NCI-H446 treated with DMSO at 0.1 percent for 48 hours (cell line): ENCODE data around the gene RHBDD1.

Experiments used
- DNase-seq: peaks from one replicate; lab custom pipeline; 2025; lab: John Stamatoyannopoulos, UW

RHBDD1 gene

GRCh38 chr2:226845386-226846116, 9.7 kb downstream of the RHBDD1 start:
- no peak for DNase-seq

- no peak for DNase-seq
Measured at GRCh38 chr2:226847090-226847489, 11.2 kb downstream of the RHBDD1 start.

GRCh38 chr2:226847511-226847910, 11.7 kb downstream of the RHBDD1 start:
- DNase-seq, result no peak

- DNase-seq, result no peak
Measured at GRCh38 chr2:226849349-226849748, 13.5 kb downstream of the RHBDD1 start.

- no peak for DNase-seq
Measured at GRCh38 chr2:226850024-226850423, 14.2 kb downstream of the RHBDD1 start.

- DNase-seq, result no peak
Measured at GRCh38 chr2:226855787-226856186, 19.9 kb downstream of the RHBDD1 start.

GRCh38 chr2:226860087-226860486, 24.2 kb downstream of the RHBDD1 start:
- DNase-seq, result no peak

GRCh38 chr2:226862623-226863022, 26.8 kb downstream of the RHBDD1 start:
- no peak for DNase-seq

GRCh38 chr2:226865273-226865672, 29.4 kb downstream of the RHBDD1 start:
- no peak for DNase-seq

- no peak for DNase-seq
Measured at GRCh38 chr2:226865710-226866109, 29.9 kb downstream of the RHBDD1 start.

- DNase-seq, result no peak
Measured at GRCh38 chr2:226868331-226869162, 32.7 kb downstream of the RHBDD1 start.

- no peak for DNase-seq
Measured at GRCh38 chr2:226869371-226869770, 33.5 kb downstream of the RHBDD1 start.

GRCh38 chr2:226873051-226873620, 37.3 kb downstream of the RHBDD1 start:
- DNase-seq, result no peak

GRCh38 chr2:226873826-226874225, 38.0 kb downstream of the RHBDD1 start:
- no peak for DNase-seq

- DNase-seq, result no peak
Measured at GRCh38 chr2:226874749-226875148, 38.9 kb downstream of the RHBDD1 start.

- no peak for DNase-seq
Measured at GRCh38 chr2:226875438-226876225, 39.8 kb downstream of the RHBDD1 start.

GRCh38 chr2:226877491-226877890, 41.6 kb downstream of the RHBDD1 start:
- no peak for DNase-seq

GRCh38 chr2:226881287-226881686, 45.4 kb downstream of the RHBDD1 start:
- DNase-seq, result no peak

GRCh38 chr2:226882606-226883005, 46.8 kb downstream of the RHBDD1 start:
- no peak for DNase-seq

- DNase-seq, result no peak
Measured at GRCh38 chr2:226883296-226883795, 47.5 kb downstream of the RHBDD1 start.

GRCh38 chr2:226884166-226884565, 48.3 kb downstream of the RHBDD1 start:
- no peak for DNase-seq
